ENCODE results near the gene TUBGCP6.

TUBGCP6 gene

GRCh38 chr22:50186761-50187523 is 57.9 kb downstream of the TUBGCP6 start:
- Histone ChIP-seq H3K4me3 (ENCODE audit: low read depth in 1 of 2, low read length in 2 of 2) (peak overlapping the region; percentile 70 to 71), H3K27me3 (ENCODE audit: control insufficient read depth in 1 of 2, insufficient read depth in 2 of 2, low read length in 2 of 2) (no peaks in the 10 kb centered on the region), H3K36me3 (ENCODE audit: control insufficient read depth in 1 of 2, insufficient read depth in 2 of 2, low read length in 2 of 2) (no peaks in the 10 kb centered on the region), H3K4me1 (ENCODE audit: control insufficient read depth in 1 of 2, insufficient read depth in 2 of 2, low read length in 2 of 2) (peaks cover 42 to 58% of the 10 kb centered on the region in 2 donors), H3K9me3 (ENCODE audit: control insufficient read depth in 1 of 2, low read length in 2 of 2) (no peaks in the 10 kb centered on the region), H3K27ac (ENCODE audit: low read depth, low read length) (peak overlapping the region; percentile 20), H3K9ac (ENCODE audit: low read depth in 1 of 2, low read length in 2 of 2) (peak overlapping the region; percentile 69 to 71)

GRCh38 chr22:50186181-50186714 is 58.6 kb downstream of the TUBGCP6 start:
- Histone ChIP-seq H3K4me1 (ENCODE audit: control insufficient read depth in 1 of 2, insufficient read depth in 2 of 2, low read length in 2 of 2) (peaks cover 40 to 52% of the 10 kb centered on the region in 2 donors), H3K4me3 (ENCODE audit: low read depth in 1 of 2, low read length in 2 of 2) (peak overlapping the region; percentile 70 to 71), H3K9me3 (ENCODE audit: control insufficient read depth in 1 of 2, low read length in 2 of 2) (no peaks in the 10 kb centered on the region), H3K36me3 (ENCODE audit: control insufficient read depth in 1 of 2, insufficient read depth in 2 of 2, low read length in 2 of 2) (no peaks in the 10 kb centered on the region), H3K9ac (ENCODE audit: low read depth in 1 of 2, low read length in 2 of 2) (peak overlapping the region; percentile 69 to 71), H3K27me3 (ENCODE audit: control insufficient read depth in 1 of 2, insufficient read depth in 2 of 2, low read length in 2 of 2) (no peaks in the 10 kb centered on the region), H3K27ac (ENCODE audit: low read depth, low read length) (peak overlapping the region; percentile 20)

DNA sequence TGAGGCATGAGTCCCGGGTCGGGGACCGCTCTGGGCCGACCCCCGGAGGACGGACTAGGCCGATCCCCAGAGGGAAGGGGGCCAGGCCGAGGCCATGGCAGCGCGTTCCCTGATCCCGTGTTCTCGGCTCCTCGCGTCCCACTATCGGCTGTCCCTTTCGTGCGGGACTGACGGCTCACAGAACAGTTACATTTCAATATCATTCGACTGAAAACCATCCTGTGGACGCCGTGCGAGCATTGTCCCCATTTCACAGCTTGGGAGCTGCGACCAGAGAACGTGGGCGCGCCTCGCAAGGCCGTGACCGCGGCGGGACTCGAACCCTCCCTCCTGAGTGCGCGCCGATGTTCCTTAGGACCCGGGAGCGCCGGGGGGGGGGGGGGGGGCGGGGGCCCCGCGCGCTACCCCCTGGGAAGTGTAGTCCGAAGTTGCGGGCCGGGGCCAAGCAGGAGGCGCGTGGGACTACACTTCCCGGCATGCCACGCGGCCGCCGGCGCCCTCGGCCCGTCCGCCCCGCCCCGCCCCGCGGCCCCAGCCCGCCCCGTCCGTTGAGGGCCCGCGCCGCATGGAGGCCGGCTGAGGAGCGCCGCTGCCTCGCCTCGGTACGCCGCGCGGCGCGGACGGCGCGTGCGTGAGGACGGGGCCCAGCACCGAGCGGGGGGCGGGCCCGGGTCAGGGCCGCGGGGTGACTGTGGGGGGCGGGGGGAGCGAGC is 59.3 kb downstream of the TUBGCP6 start, which contains the start of gene TRABD:
TRABD (plus strand) TSS at position 539 of the 713 bp plus-strand sequence. CDS start 7,148 bp downstream, outside the sequence.
- no peaks in the 10 kb centered on the region for H3K36me3 ChIP-seq (ENCODE audit: control insufficient read depth in 1 of 2, insufficient read depth in 2 of 2, low read length in 2 of 2)
- H3K9me3 ChIP-seq (ENCODE audit: control insufficient read depth in 1 of 2, low read length in 2 of 2): no peaks in the 10 kb centered on the region
- H3K9ac ChIP-seq (ENCODE audit: low read depth in 1 of 2, low read length in 2 of 2): peak within 1 kb of the TSS; percentile 71 to 88
- H3K27ac ChIP-seq (ENCODE audit: low read depth, low read length): peak within 1 kb of the TSS; percentile 20
- peak within 1 kb of the TSS; percentile 75 to 84 for H3K4me3 ChIP-seq (ENCODE audit: low read depth in 1 of 2, low read length in 2 of 2)
- H3K4me1 ChIP-seq (ENCODE audit: control insufficient read depth in 1 of 2, insufficient read depth in 2 of 2, low read length in 2 of 2): peaks cover 33 to 46% of the 10 kb centered on the region in 2 donors
- H3K27me3 ChIP-seq (ENCODE audit: control insufficient read depth in 1 of 2, insufficient read depth in 2 of 2, low read length in 2 of 2): no peaks in the 10 kb centered on the region

GRCh38 chr22:50184902-50185374 is 59.9 kb downstream of the TUBGCP6 start:
- H3K9me3 ChIP-seq (ENCODE audit: control insufficient read depth in 1 of 2, low read length in 2 of 2): no peaks in the 10 kb centered on the region
- H3K27ac ChIP-seq (ENCODE audit: low read depth, low read length): no peak overlapping the region
- H3K4me3 ChIP-seq (ENCODE audit: low read depth in 1 of 2, low read length in 2 of 2): peak overlapping the region; percentile 75 to 84
- H3K9ac ChIP-seq (ENCODE audit: low read depth in 1 of 2, low read length in 2 of 2): peak overlapping the region; percentile 68 to 88
- H3K36me3 ChIP-seq (ENCODE audit: control insufficient read depth in 1 of 2, insufficient read depth in 2 of 2, low read length in 2 of 2): no peaks in the 10 kb centered on the region
- H3K4me1 ChIP-seq (ENCODE audit: control insufficient read depth in 1 of 2, insufficient read depth in 2 of 2, low read length in 2 of 2): peaks cover 31 to 43% of the 10 kb centered on the region in 2 donors
- no peaks in the 10 kb centered on the region for H3K27me3 ChIP-seq (ENCODE audit: control insufficient read depth in 1 of 2, insufficient read depth in 2 of 2, low read length in 2 of 2)

GRCh38 chr22:50184004-50184901 is 60.6 kb downstream of the TUBGCP6 start:
- peaks cover 0 to under 1% of the 10 kb centered on the region in 2 donors for H3K27me3 ChIP-seq (ENCODE audit: control insufficient read depth in 1 of 2, insufficient read depth in 2 of 2, low read length in 2 of 2)
- no peak overlapping the region for H3K9ac ChIP-seq (ENCODE audit: low read depth in 1 of 2, low read length in 2 of 2)
- no peaks in the 10 kb centered on the region for H3K9me3 ChIP-seq (ENCODE audit: control insufficient read depth in 1 of 2, low read length in 2 of 2)
- no peak overlapping the region for H3K4me3 ChIP-seq (ENCODE audit: low read depth in 1 of 2, low read length in 2 of 2)
- no peak overlapping the region for H3K27ac ChIP-seq (ENCODE audit: low read depth, low read length)
- H3K4me1 ChIP-seq (ENCODE audit: control insufficient read depth in 1 of 2, insufficient read depth in 2 of 2, low read length in 2 of 2): peaks cover 28 to 41% of the 10 kb centered on the region in 2 donors
- no peaks in the 10 kb centered on the region for H3K36me3 ChIP-seq (ENCODE audit: control insufficient read depth in 1 of 2, insufficient read depth in 2 of 2, low read length in 2 of 2)

- no peak overlapping the region for H3K27ac ChIP-seq (ENCODE audit: low read depth, low read length)
- peaks cover 0 to 7% of the 10 kb centered on the region in 2 donors for H3K27me3 ChIP-seq (ENCODE audit: control insufficient read depth in 1 of 2, insufficient read depth in 2 of 2, low read length in 2 of 2)
- no peak overlapping the region for H3K9ac ChIP-seq (ENCODE audit: low read depth in 1 of 2, low read length in 2 of 2)
- H3K4me3 ChIP-seq (ENCODE audit: low read depth in 1 of 2, low read length in 2 of 2): no peak overlapping the region
- no peaks in the 10 kb centered on the region for H3K36me3 ChIP-seq (ENCODE audit: control insufficient read depth in 1 of 2, insufficient read depth in 2 of 2, low read length in 2 of 2)
- H3K9me3 ChIP-seq (ENCODE audit: control insufficient read depth in 1 of 2, low read length in 2 of 2): no peaks in the 10 kb centered on the region
- H3K4me1 ChIP-seq (ENCODE audit: control insufficient read depth in 1 of 2, insufficient read depth in 2 of 2, low read length in 2 of 2): peaks cover 19 to 32% of the 10 kb centered on the region in 2 donors
Measured at GRCh38 chr22:50183141-50183971, 61.5 kb downstream of the TUBGCP6 start.

DNA sequence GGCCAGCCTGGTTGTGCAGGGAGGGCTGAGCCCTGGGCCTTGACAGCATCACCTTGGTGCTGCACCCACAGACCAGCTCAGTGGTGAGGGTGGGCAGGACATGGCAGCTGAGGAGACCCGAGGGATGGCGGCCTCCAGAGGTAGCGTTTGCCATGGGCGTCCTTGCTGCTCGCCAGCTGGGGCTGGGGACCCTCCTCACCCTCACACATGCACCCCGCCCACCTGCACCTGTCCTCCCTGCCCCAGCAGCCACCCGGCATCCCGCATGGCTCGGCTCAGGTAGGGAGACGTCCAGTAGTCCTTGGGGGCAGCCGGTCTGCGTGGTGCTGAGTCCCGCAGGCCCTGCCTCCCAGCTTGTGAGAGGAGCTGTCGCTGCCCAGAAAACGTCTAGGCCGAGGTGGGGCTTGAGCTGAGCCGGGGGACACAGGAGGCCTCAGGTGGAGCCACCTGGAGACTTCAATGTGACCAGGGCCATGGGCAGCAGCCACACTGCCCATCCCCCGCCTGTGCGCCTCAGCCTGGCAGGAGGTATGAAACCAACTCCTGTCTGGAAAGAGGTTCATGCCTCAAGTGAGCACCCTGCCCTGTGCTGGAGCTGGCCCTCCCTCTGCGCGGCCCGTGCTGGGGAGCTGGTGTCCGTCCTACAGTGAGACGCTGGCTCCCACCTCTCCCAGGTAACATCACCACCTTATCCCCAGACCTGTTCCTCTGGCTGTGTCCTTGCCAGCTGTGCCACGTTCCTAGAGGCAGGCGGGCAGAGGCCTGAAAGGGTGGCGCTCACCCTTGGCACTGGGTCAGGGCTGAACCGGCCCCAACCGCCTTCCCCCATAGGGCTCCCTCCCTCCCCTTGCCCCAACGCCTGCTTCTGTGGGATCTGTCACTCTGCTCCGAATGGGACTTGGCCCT is 62.4 kb downstream of the TUBGCP6 start:
- H3K9ac ChIP-seq (ENCODE audit: low read depth in 1 of 2, low read length in 2 of 2): no peak overlapping the region
- H3K9me3 ChIP-seq (ENCODE audit: control insufficient read depth in 1 of 2, low read length in 2 of 2): no peaks in the 10 kb centered on the region
- no peak overlapping the region for H3K27ac ChIP-seq (ENCODE audit: low read depth, low read length)
- H3K4me1 ChIP-seq (ENCODE audit: control insufficient read depth in 1 of 2, insufficient read depth in 2 of 2, low read length in 2 of 2): peaks cover 17 to 30% of the 10 kb centered on the region in 2 donors
- peaks cover 0 to 7% of the 10 kb centered on the region in 2 donors for H3K27me3 ChIP-seq (ENCODE audit: control insufficient read depth in 1 of 2, insufficient read depth in 2 of 2, low read length in 2 of 2)
- H3K36me3 ChIP-seq (ENCODE audit: control insufficient read depth in 1 of 2, insufficient read depth in 2 of 2, low read length in 2 of 2): no peaks in the 10 kb centered on the region
- H3K4me3 ChIP-seq (ENCODE audit: low read depth in 1 of 2, low read length in 2 of 2): no peak overlapping the region

DNA sequence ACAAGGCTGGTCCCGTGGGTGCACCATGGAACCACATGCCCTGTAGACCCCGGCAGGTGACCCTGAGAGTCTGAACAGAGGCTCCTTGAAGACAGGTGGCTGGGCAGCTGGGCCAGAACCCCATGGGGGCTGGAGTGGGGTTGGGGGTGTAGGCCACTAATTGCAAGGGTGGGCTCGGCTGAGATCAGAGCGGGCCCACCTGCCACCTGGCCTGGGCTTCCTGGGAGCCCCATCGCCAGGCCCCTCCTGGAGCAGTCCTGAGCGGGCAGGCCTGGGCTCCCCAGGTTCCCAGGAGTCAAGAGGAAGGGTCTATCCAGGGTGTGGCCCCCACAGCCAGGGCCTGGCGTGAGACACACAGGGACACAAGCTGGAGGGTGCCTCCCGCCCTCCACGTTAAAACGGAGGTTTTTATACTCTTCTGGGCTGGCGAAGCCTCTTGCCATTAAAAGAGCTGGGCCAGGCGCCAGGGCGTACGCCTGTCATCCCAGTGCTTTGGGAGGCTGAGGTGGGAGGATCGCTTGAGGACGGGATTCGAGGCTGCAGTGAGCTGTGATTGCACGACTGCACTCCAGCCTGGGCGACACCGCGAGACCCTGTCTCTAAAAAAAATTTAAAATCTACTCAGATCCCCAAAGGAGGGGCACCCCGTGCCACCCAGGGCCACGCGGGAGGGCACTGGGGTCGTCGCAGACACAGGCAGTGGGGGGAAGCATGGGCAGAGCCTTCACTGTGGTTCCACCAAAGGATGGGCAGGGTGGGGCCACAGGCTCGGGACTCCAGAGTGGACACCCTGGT is 63.9 kb downstream of the TUBGCP6 start:
- no peak overlapping the region for H3K4me3 ChIP-seq (ENCODE audit: low read depth in 1 of 2, low read length in 2 of 2)
- peaks cover 9 to 20% of the 10 kb centered on the region in 2 donors for H3K4me1 ChIP-seq (ENCODE audit: control insufficient read depth in 1 of 2, insufficient read depth in 2 of 2, low read length in 2 of 2)
- no peak overlapping the region for H3K27ac ChIP-seq (ENCODE audit: low read depth, low read length)
- H3K27me3 ChIP-seq (ENCODE audit: control insufficient read depth in 1 of 2, insufficient read depth in 2 of 2, low read length in 2 of 2): peaks cover 0 to 7% of the 10 kb centered on the region in 2 donors
- H3K9ac ChIP-seq (ENCODE audit: low read depth in 1 of 2, low read length in 2 of 2): no peak overlapping the region
- no peaks in the 10 kb centered on the region for H3K36me3 ChIP-seq (ENCODE audit: control insufficient read depth in 1 of 2, insufficient read depth in 2 of 2, low read length in 2 of 2)
- H3K9me3 ChIP-seq (ENCODE audit: control insufficient read depth in 1 of 2, low read length in 2 of 2): no peaks in the 10 kb centered on the region

Measured in duodenal mucosa (tissue), 2 donors.